NCI-H82 (cell line): ENCODE measurements around the gene SRRM5.

Source experiments
- DNase-seq: peaks from one replicate; lab custom pipeline; 2025; lab: John Stamatoyannopoulos, UW

Gene SRRM5

DNA sequence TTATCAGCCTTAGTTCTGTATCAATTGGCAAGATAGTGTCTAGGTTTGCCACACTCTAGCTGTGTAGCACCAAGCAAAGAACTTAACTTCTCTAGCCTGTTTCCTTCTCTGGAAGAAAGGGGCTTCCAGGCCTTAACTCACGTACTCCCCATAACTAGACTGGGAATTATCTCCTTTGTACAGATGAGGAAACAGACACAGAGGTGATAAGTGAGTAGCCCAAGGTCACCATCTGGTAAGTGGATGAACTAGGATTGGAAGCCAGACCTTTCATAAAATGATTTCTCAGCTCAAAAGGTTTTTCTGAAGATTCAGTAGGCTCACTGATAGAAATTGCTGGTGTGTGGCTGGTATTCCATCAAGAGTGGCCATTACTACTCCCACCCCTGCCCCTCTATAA, 4.4 kb downstream of the SRRM5 start:
- DNase-seq: no peak

DNA sequence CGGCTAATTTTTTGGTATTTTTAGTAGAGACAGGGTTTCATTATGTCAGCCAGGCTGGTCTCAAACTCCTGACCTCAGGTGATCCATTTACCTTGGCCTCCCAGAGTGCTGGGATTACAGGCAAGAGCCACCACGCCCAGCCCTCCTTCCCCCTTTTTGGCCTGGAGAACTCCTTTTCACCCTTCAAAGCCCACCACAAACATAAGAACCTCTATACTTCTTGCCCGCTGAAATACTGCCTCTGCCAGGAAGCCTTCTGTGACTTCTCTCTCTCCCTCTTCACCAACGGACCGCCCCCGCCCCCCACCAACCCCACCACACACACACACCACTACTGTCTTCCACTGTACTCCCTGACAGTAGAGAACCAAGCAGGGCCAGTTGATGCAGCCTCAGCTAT, 5.1 kb downstream of the SRRM5 start:
- no peak for DNase-seq

DNA sequence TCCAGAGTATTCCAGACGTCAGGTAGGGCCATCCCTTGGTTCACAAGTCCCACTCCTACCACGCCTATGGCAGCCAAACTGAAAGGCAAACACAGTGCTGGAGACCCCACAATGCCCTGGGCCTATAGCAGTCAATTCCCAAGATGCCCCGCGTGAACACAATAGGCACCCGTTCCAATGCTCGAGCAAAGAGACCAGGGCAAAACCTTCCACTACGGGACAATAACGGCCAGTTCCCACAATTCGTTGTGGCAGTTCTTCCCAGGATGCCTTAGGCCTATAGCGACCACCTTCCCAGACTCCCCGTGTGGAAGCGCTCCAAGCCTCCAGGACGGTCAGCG, 7.0 kb downstream of the SRRM5 start:
- DNase-seq: peak; percentile 84

DNA sequence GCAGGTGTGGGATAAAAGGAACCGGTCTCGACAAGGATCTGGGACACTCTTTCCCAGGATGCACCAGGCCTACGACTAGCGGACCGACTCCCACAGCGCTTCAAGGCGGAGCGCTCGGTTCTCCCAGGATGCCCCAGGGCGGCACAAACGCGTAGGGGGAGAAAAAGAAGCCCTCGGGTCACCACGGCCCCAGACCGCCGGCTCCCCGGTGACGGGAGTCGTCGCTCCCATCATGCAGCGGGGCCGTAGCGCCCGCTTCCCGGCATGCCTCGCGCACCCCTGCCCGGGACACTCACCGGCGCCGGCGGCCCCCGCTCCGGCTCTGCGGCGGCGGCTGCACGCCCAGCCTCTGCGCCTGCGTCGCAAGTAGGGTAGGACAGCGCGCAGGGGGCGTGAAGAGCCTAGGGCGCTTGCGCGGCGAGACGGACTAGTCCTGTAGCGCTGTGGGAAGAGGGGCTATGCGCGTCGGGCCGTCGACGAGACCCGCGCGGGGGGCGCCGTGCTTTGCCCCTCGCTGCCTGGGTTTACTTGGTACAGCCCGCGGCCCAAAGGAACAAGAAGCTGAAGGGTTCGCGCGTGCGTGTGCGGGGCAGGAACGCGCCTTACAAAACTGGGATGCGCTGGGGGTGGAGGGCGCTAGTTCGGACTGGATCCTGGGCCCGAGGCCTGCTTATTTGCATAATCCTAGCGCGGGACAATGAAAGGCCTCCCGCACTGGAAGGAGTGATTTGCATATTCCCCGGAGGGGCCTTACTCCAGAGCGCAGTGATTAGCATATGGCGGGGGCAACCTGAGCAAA, 7.6 kb downstream of the SRRM5 start, which contains the start of gene ZNF428:
TSS of gene ZNF428 (minus strand) at position 368 of the 799 bp plus-strand sequence. CDS start 5,325 bp downstream, outside the sequence.
- peak; percentile 99 for DNase-seq

DNA sequence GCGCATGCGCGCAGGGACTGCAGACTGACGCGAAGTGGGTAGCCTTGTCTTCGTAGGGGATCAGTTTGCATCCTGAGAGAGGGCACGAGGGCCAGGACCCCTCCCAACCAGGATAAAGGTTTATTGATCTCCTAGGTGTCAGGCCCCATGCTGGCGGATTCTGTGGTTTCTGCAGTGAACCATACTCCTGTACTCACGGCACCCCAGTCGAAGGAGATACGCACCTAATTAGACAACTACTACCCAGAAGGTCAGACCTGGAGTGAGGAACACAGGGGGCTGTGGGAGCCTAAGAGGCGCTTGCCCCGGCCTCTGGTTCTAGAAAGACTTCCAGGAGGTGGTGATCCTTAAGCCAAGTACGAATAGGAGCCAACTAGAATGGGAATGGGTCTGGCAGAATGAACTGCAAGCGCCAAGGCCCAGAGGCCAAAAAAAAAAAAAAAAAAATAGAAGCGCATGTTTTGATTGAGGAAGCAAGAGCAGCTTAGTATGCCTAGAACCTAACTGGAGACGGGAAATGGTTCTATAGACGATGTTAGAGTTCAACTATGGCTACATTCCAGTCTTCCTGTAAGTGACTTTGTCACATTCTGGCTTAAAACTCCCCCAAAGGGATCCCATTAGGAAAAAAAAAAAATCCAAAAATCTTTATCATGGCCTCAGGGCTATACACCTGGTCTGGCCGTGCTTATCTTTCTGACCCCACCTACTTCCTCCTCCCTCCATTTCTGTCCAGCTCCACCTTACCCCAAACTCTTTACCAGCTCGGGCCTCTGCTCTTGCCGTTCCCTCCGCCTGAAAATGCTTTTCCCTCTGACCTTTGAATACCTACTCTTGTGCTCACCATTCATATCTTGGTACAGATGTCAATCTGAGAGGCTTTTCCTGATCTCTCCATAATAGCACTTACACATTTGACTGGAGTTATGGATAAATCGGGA, 8.4 kb downstream of the SRRM5 start:
- DNase-seq: no peak

DNA sequence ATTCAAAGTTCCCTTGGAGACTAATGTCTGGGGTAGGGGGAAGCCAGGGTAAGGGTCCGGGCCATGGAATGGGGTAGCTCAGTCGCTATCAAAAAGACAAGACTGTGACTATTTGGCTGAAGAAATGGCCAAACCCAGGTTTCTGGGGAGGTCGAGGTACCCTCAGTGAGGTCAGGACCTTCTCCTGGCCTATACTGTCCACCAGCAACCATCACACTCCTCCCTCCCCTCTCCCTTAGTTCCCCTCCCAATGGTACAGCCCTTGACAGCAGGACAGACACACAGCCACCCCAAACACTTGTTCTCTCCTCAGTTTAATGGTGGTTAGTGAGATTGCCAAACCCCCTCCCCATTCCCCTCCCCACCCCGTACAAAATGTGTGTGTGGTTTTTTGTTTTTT, 10.2 kb downstream of the SRRM5 start:
- DNase-seq: no peak

DNA sequence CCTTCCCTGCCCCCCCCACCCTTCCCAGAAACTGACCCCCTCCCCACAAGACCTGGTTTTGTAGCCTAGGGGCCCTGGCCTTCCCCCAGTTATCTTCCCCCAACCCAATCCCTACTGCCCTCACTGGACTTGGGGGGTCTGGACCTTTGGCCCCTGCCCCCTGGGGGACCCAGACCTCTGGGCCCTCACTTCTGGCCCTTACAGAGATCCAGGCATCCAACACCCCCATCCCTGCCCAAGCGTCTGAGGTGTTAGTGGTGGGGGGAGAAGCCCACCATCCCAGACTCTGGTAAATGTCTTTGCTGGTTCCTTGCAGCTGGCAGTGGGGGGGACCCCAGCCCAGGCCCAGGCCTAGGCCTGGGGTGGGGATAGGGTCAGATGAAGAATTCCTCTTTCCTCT, 11.1 kb downstream of the SRRM5 start:
- DNase-seq: no peak

DNA sequence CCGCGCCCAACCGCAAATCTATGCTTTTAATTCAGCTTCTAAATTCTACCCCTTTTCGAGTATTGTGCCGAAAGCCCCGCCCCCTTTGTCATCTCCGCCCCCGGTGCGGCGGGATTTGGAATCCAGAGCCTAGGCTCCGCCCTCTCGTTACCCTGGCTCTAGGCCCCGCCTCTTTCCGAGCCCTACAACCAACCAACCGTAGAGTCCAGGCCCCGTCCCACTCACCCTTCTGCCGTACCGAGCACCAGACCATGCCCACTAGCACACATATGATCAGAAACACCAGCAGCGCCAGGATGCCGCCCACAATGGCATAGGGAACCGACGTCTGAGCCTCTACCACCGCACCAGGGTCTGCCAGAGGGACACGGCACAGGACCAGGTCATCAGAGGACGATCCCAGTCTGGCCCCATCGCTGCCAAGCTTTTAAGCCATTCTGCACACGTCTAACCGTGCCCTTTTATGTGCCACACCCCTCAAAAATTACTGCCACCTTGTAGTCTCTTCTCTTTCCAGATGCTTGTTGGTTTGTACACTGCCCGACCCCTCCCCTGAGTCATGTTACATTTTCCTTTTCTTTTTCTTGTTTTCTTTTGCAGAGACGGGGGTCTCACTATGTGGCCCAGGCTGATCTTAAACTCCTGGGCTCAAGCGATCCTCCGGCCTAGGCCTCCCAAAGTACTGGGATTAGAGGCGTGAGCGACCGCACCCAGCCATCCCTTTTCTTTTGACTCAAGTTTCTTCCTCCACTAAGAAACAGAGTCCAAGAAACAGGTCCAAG, 12.2 kb downstream of the SRRM5 start:
- DNase-seq: no peak

DNA sequence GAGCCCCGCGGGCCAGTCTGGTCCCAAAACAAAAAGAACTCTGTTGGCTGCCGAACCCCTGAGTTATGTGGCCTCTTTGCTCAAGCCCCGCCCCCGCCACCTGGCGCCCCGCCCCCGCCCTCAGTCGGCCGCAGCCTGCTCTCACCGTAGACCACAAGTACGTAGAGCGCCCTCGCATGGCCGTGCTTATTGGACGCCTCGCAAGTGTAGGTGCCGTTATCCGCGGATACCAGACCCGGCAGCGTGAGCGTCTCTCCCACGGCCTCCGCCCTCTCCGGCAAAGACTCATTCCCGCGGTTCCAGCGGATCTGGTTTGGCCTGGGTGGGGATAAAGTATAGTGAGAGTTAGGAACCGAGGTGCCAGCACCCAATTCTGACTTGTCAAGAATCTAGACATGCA, 13.0 kb downstream of the SRRM5 start:
- peak; percentile 56 for DNase-seq

DNA sequence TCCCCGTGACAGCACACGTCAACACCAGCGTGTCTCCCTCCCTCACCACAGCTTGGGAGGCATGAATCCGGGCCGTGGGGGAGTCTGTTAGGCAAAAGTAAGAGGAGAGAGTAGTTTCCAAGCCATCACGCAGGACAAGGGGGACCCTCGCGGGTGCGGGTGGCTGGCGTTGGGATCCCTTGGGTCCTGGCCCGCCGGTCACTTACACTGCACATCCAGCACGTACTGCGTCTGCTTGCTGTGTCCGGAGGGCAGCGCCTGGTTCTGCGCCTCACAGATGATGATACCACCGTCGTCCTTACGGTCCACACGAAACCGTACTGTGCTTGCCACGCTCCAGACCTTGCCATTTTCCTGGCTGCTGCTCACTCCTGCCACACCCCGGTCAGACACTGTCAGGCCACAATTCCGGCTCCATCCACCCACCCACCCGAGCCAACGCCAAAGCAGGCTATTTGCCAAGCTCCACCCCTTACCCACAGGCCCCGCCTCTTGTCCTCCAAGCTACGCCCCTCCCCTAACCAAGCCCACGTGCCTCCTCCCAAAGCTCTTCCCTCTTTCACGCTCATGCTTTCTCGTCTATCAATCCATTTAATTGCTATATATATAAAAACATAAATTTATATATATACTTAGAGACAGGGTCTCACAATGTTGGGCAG, 14.2 kb downstream of the SRRM5 start:
- peak; percentile 59 for DNase-seq

DNA sequence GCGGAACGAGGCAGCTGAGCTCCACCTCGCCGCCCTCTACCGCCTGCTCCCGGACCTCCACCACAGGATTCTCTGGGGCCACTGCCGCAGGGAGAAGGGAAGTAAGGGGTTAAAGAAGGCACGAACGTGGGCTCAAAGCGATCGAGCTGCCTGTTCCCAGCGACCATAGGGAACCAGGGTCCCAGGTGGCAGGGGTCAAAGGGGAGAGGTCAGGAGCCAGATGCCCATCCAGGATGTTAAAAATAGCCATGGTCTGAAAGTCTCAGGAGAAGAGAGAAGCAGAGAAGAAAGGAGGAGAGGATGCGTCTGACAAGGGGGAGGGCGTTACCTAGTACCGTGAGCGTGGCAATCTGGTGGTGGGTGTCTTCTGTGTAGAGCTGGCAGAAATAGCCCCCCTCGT, 14.9 kb downstream of the SRRM5 start:
- no peak for DNase-seq

DNA sequence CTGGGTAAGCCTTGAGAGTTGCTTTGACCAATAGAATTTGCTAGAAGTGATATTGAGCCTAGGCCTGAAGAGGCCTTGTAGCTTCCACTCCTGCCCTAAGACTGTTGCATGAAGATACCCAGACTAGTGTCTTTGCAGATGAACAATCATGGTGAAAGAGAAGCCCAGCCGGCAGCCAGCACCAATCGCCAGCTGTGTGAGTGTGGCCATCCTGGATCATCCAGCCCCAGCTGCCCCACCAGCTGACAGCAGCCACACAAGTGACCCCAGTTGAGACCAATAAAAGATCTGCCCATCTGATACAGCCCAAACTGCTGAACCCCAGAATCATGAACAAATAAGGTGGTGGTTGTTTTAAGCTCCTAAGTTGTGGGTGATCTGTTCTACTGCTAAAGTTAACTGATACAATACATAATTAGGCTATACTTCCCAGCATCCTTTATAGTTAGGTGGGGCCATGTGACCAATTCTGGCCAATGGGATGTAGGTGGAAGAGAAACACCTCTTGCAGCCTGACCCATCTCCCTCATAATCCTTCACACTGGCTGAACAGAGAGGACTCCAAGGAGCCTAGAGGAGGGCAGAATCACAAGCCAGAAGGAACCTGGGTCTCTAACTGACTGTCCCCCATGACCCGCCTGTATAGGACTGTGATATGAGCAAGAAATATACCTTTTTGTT, 16.9 kb downstream of the SRRM5 start:
- no peak for DNase-seq

DNA sequence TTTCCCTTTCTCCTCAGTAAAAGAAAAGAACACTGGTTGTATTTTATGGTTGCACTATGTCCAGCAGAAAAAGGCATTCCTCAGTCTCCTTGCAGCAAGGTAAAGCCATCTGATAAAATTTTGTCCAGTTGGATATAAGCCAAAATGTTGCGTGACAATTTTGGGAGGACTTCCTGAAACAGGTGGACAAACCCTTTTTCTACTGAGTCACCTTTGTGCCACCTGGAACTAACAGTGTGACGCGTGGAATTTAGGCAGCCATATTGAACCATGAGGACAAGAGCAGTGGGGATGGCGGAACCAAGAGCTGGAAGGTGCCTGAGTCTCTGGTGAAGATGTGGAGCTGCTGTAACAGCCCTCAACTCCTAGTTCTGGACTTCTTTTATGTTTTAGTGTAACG, 19.6 kb downstream of the SRRM5 start:
- no peak for DNase-seq

DNA sequence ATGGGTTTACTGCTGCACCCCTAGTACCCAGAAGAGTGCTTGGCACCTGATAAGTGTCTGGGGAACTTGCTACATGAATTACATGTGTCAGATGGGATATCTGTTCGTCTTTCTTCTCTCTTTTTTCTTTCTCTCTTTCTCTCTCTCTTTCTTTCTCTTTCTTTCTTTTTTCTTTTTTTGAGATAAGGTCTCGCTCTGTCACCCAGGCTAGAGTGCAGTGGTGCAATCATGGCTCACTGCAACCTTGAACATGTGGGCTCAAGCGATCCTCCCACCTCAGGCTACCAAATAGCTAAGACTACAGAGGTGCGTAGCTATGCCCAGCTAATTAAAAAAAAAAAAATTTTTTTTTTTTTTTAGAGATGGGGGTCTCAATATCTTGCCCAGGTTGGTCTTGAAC, 21.6 kb downstream of the SRRM5 start:
- no peak for DNase-seq

DNA sequence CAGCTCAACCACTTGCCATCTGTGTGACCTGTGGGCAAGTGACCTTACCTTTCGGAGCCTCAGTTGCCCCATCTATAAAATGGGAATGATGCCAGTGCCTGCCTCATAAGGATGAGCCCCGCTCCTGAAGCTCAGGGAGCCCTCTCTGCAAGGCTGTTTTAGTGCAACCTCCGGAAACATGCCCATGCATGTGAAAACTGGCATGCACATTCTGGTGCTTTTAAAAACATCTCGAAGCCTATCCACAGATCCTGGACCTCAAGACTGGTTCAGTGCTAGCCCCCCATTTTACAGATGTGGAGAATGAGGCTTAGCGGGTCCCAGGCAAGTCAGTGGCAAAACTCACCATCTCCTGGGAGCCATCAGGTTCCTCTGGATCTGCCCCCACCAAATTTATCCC, 22.2 kb downstream of the SRRM5 start:
- peak; percentile 28 for DNase-seq

DNA sequence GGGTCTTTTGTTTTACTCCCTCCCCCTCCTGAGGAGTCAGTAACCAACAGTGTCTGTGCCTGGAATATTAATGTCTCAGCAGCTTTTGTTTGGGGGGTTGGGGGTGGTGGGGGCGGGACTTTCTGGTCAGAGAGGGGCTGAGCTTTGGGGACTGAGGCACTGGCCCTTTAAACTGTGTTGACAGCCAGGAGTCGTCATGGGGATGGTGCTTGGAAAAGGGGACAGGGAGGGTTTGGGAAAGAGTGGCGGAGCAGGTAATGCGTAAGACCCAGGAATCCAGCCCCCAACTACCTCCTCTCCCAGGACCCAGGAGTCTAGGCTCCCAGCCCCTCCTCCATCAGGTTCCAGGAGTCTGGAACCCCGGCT, 22.6 kb downstream of the SRRM5 start:
- DNase-seq: no peak

DNA sequence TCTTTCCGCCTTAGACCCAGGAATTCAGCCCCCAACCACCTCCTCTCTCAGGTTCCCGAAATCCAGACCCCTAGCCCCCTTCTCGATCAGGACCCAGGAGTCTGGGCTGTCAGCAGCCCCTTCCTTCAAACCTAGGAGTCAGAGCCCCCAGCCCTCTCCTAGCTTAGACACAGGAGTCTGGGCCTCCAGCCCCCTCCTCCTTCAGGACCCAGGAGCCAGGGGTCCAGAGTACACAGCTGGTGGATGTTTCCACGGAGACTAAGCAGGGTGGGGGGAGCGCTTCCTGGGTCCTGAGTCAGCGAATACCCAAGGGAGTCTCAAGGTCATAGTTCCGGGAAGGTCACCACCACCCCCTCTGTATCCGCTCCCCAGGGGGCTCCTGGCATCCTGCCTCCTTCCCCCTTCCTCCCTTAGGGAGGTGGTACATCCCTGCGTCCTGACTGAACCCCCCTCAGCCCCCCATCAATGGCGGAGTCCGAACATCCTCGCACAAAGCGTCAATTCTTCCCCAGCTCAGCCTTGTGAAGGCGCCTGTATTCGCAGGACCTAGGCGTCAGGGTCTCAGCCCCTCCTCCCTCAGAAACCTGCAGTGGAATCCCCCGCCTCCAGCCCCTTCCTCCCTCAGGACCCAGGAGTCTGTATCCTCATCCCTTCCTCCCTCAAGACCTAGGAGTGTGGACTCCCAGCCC, 23.1 kb downstream of the SRRM5 start:
- DNase-seq: peak; percentile 65

DNA sequence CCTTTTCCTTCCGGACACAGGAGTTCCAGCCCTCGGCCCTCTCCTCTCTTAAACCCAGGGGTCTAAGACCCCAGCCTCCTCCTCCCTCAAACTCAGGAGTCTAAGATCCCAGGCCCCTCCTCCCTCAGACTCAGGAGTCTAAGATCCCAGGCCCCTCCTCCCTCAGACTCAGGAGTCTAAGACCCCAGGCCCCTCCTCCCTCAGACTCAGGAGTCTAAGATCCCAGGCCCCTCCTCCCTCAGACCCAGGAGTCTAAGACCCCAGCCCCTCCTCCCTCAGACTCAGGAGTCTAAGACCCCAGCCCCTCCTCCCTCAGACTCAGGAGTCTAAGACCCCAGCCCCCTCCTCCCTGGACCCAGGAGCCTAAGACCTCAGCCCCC, 23.7 kb downstream of the SRRM5 start:
- peak; percentile 65 for DNase-seq

DNA sequence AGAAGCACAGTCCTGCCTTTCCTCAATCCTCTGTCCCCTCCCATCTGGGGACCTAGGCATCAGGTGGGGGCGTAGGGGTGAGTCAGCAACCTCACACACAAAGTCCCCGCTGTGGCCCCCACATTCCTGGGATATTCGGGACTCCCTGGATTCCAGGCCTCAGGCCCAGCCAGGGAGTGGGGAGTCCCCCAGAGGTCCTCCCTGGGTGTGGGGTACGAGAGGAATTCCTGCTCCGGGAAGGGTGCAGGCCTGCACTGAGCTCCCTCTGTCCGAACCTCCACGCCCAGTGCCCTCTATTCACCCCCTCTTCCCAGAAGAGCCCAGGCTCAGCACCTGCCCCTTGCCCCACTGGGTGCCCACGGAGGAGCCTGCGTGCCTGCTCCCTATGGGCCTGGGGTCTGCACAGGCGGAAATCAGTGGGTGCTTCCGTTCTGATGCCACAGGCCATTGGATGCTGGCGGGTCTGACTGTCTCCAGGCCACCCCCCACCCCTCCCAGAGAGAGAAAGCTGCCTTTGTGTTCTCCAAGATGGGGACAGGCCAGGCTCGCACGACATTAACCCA, 24.3 kb downstream of the SRRM5 start:
- no peak for DNase-seq

DNA sequence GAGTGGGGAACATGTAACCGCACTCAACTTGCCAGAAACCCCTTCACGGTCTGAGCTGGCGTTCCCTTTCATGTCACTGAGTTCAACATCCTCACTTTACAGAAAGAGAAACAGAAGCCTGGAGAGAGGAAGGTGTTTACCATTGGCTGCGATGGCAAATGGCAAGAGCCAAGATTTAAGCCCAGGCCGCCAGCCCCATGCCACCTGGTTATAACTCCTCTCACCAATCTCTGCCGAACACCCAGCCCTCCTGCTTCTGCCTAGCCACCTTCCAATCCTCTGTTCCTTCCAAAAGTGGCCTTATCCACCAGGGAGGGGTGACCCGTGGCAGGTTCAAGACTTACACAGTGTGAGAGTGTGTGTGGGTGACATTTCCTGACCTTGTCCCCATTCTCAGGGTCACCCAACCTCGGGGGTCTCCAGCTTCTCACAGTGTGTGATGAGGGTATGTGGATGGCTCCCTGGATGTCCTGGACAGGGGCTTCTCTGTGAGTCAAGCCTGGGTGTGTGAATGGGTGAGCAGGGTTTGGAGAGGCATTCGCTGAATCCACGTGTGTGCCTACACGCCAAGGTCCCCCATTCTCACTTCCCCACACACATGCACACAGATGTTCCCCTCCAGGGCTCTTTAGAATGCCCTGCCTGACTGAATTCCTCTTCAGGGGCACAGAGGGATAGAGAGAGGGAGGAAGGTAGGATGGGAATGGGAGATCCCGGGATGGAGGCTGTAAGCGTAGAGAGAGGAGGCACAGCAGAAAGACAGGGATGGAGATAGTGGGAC, 26.5 kb downstream of the SRRM5 start:
- DNase-seq: no peak
